OCI-LY1 (cell line): Measurements from ENCODE around the gene PLAC9.

Source experiments
- CTCF ChIP-seq: fragments of 200-600 bp; sonication (generic), shearing (Covaris generic); IDR thresholded peaks from 2 replicates; pipeline ENCODE4 v1.5.1; 2017; ENCODE audit warnings: mild to moderate bottlenecking, antibody characterized with exemption, low read length, moderate library complexity, mixed read lengths
- EZH2 ChIP-seq: fragments of 200-600 bp; sonication (generic), shearing (Covaris generic); IDR thresholded peaks from 2 replicates; pipeline ENCODE4 v1.8.0; 2017; ENCODE audit warnings: borderline replicate concordance, mixed run types, mild to moderate bottlenecking, antibody characterized with exemption, low read length, moderate library complexity, mixed read lengths

DNA sequence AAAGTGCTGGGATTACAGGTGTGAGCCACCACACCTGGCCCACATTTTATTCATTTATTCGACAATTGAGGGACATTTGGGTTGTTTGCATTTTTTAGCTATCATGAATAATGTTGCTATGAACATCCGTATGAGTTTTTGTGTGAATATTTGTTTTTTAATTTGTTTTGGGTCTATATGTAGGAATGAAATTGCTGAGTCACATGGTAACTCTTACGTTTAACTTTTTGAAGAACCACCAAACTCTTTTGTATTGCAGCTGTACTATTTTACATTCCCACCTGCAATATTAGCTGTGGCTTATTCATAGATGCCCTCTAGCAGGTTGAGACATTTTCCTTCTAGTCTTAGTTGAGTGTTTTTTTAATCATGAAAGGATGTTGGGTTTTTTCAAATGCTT is 14.4 kb downstream of the PLAC9 start:
- TF ChIP-seq EZH2 = no peak
- no peak for TF ChIP-seq CTCF
